Mesenchymal stem cell (in vitro differentiated cells and primary cell): ENCODE data around the gene EVC.

ENCODE experiments used
- DNase-seq: peaks from one replicate; pipeline ENCODE4 v3.0.0-alpha.2; 2013
- H2AFZ ChIP-seq: one replicate; pipeline ENCODE4 v1.6.1; 2013; ENCODE audit warnings: low read depth, mild to moderate bottlenecking, control low read depth, inconsistent platforms, low read length, moderate library complexity
- H2AK5ac ChIP-seq: 2 replicates; pipeline ENCODE4 v1.6.1; 2013; ENCODE audit warnings: low read length, moderate library complexity, mild to moderate bottlenecking, inconsistent platforms; ENCODE audit not compliant: severe bottlenecking
- H2BK120ac ChIP-seq: one replicate; pipeline ENCODE4 v1.6.1; 2013; ENCODE audit warnings: low read depth, mild to moderate bottlenecking, inconsistent platforms, low read length, moderate library complexity
- H2BK12ac ChIP-seq, 2 experiments: one replicate each; pipeline ENCODE4 v1.6.1; 2013; ENCODE audit warnings: inconsistent platforms in 2 of 2, low read length in 2 of 2, mild to moderate bottlenecking in 2 of 2, moderate library complexity in 2 of 2, control low read depth in 1 of 2
- H2BK15ac ChIP-seq: one replicate; pipeline ENCODE4 v1.6.1; 2013; ENCODE audit warnings: mild to moderate bottlenecking, low read depth, inconsistent platforms; ENCODE audit not compliant: poor library complexity, severe bottlenecking
- H2BK5ac ChIP-seq: 2 replicates; pipeline ENCODE4 v1.6.1; 2013; ENCODE audit warnings: low read depth, mild to moderate bottlenecking, low read length, control low read depth, inconsistent platforms; ENCODE audit not compliant: poor library complexity, severe bottlenecking
- H3K14ac ChIP-seq, 2 experiments: one replicate each; pipeline ENCODE4 v1.6.1; 2013; ENCODE audit warnings: inconsistent platforms in 2 of 2, low read length in 2 of 2, control low read depth in 1 of 2, mild to moderate bottlenecking in 1 of 2, moderate library complexity in 1 of 2
- H3K18ac ChIP-seq, 2 experiments: one replicate each; pipeline ENCODE4 v1.6.1; 2013; ENCODE audit warnings: inconsistent platforms in 2 of 2, low read length in 2 of 2, control low read depth in 1 of 2, low read depth in 1 of 2, mild to moderate bottlenecking in 1 of 2
- H3K23ac ChIP-seq, 2 experiments: one replicate each; pipeline ENCODE4 v1.6.1; 2013; ENCODE audit warnings: inconsistent platforms in 2 of 2, low read length in 2 of 2, mild to moderate bottlenecking in 2 of 2, moderate library complexity in 2 of 2, control low read depth in 1 of 2
- H3K27ac ChIP-seq: 2 replicates; pipeline ENCODE4 v1.5.1; 2013; ENCODE audit warnings: mild to moderate bottlenecking, moderate library complexity, low read length, control low read depth, inconsistent platforms; ENCODE audit not compliant: poor library complexity, severe bottlenecking
- H3K27me3 ChIP-seq, 2 experiments: 2 replicates each; pipeline versions ENCODE4 v1.6.1 to v1.7.0; 2013; ENCODE audit warnings: low read length in 2 of 2, mild to moderate bottlenecking in 2 of 2, moderate library complexity in 2 of 2, control low read depth in 1 of 2, inconsistent platforms in 1 of 2; ENCODE audit not compliant: control insufficient read depth in 1 of 2, insufficient read depth in 1 of 2
- H3K36me3 ChIP-seq, 2 experiments: 2 replicates each; pipeline versions ENCODE4 v1.6.1 to v1.7.0; 2013; ENCODE audit warnings: low read length in 2 of 2, control low read depth in 1 of 2, inconsistent platforms in 1 of 2, low read depth in 1 of 2, mild to moderate bottlenecking in 1 of 2; ENCODE audit not compliant: insufficient read depth in 2 of 2, control insufficient read depth in 1 of 2
- H3K4ac ChIP-seq, 2 experiments: one replicate each; pipeline ENCODE4 v1.6.1; 2013; ENCODE audit warnings: inconsistent platforms in 2 of 2, low read length in 2 of 2, mild to moderate bottlenecking in 2 of 2, moderate library complexity in 2 of 2, control low read depth in 1 of 2, low read depth in 1 of 2
- H3K4me1 ChIP-seq: 2 replicates; pipeline ENCODE4 v1.6.1; 2013; ENCODE audit warnings: low read depth, low read length, control low read depth; ENCODE audit not compliant: control insufficient read depth, insufficient read depth
- H3K4me2 ChIP-seq: 2 replicates; pipeline ENCODE4 v1.6.1; 2013; ENCODE audit warnings: low read length, mild to moderate bottlenecking, inconsistent platforms; ENCODE audit not compliant: poor library complexity, severe bottlenecking
- H3K4me3 ChIP-seq, 2 experiments: 2 replicates each; pipeline versions ENCODE4 v1.5.1 to v1.7.0; 2013; ENCODE audit warnings: low read length in 2 of 2, mild to moderate bottlenecking in 2 of 2, control low read depth in 1 of 2, low read depth in 1 of 2; ENCODE audit not compliant: insufficient read depth in 1 of 2
- H3K79me1 ChIP-seq: replicated peaks from 2 replicates; pipeline ENCODE4 v1.6.1; 2013; ENCODE audit warnings: mild to moderate bottlenecking, control low read depth, low read length, inconsistent platforms; ENCODE audit not compliant: poor library complexity, severe bottlenecking
- H3K9ac ChIP-seq: 2 replicates; pipeline ENCODE4 v1.7.0; 2013; ENCODE audit warnings: mild to moderate bottlenecking, low read length, moderate library complexity
- H3K9me3 ChIP-seq: 2 replicates; pipeline ENCODE4 v1.7.0; 2013; ENCODE audit warnings: mild to moderate bottlenecking, low read length; ENCODE audit not compliant: control insufficient read depth
- H4K8ac ChIP-seq: one replicate; pipeline ENCODE4 v1.6.1; 2013; ENCODE audit warnings: inconsistent platforms, mild to moderate bottlenecking, low read length, moderate library complexity
- H4K91ac ChIP-seq: one replicate; pipeline ENCODE4 v1.6.1; 2013; ENCODE audit warnings: mild to moderate bottlenecking, low read length, inconsistent platforms
- WGBS: methylation state at CpG from one replicate; pipeline ENCODE4 v1.1.7; 2013; ENCODE audit warnings: mixed read lengths; 5-methylcytosine and 5-hydroxymethylcytosine counted together

EVC gene

DNA sequence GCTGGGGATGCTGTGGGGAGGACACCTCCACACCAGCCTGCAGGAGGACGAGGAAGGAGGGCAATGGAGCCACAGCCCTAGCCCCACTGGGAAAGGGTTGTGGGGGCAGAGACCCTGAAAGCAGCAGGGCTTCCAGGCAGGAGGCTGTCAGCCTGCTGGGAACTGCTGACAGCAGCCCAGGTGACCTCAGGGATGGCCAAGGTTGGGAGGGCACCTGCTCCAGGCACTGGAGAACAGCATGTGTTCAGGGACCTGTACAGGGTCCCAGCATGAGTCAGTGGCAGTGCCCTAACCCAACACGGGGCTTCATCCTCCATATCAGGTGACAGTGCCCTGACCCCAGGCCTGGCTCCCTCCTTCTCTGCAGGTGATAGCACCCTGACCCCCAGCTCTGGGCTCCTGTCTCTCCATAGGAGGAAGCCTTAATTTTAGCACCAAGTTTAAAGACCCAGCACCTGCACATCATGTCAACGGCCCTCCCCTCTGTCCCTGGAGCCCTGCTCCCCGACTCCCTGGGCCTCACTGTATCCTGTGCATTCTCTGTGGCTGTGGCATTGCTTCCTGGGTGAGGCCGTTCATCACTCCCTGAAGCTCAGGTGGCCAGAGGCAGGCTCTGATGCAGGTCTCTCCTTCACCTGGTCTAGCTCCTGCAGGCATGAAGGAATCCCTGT, 115.6 kb downstream of the EVC start:
- no peak overlapping the region for H3K18ac ChIP-seq

DNA sequence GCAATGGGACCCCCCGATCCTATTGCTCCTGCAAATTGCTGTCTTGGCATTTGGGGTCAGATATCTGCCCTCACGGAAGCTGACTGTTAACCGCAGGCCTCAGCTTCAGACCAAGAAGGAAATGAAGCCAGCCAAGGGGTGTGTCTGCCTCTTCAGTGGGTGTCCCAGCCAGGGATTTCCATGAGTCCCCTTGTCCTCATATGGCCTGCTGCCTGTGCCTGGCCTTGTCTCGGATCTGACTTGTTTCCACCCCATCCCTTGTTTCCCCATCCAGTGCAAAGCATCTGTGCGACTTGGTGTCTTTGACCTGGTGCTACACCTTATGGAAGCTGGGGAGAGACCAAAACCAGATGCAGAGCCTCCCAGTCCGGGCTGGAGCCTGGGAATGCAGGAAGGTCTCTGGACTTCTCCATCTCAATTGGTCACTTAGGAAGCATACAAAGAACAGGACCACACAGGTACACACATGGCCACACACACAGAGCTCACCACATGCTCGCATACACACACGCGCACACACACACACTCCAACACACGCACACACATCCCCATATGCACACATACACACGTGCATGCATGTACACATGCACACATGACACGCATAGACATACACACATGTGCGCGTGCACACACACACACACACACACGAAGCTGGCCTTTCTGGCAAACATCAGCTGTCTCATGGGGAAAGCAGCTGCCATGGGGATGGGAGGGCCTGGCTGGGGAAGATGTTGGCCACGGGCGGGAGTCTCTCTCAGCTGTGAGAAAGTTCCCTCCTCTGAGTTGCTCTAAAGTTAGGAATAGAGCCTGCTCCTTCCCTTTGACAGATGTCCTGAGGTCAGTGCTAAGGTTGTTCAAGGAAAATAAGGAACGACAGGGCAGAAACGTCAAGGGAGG, 116.4 kb downstream of the EVC start:
- H4K91ac ChIP-seq: no peak overlapping the region
- no peak overlapping the region for H2BK12ac ChIP-seq
- no peak overlapping the region for H3K18ac ChIP-seq
- H3K27ac ChIP-seq: no peak overlapping the region
- 92% methylated on average over 19 of the region's 19 CpGs for WGBS
- H3K36me3 ChIP-seq: peaks cover 38 to 69% of the 10 kb centered on the region in 2 experiments
- H3K27me3 ChIP-seq: no peaks in the 10 kb centered on the region
- no peaks in the 10 kb centered on the region for H3K79me1 ChIP-seq
- H3K9me3 ChIP-seq: no peaks in the 10 kb centered on the region
- H3K14ac ChIP-seq: no peak overlapping the region
- H2BK5ac ChIP-seq: no peak overlapping the region
- H2AK5ac ChIP-seq: no peak overlapping the region
- H3K4me3 ChIP-seq: no peak overlapping the region
- no peak overlapping the region for H2BK120ac ChIP-seq
- no peak overlapping the region for H3K4me2 ChIP-seq
- no peak overlapping the region for H4K8ac ChIP-seq
- no peaks in the 10 kb centered on the region for H3K4me1 ChIP-seq
- H3K4ac ChIP-seq: no peak overlapping the region
- DNase-seq: no peak
- H3K9ac ChIP-seq: no peak overlapping the region
- no peak overlapping the region for H3K23ac ChIP-seq
- H2AFZ ChIP-seq: no peak overlapping the region
- no peak overlapping the region for H2BK15ac ChIP-seq

More for the DNA sequence above, 115.6 kb downstream of the EVC start:
- Histone ChIP-seq H3K14ac (no peak overlapping the region), H3K23ac (no peak overlapping the region), H3K4me2 (no peak overlapping the region), H2AK5ac (no peak overlapping the region), H3K36me3 (peaks cover 45 to 77% of the 10 kb centered on the region in 2 experiments), H3K9ac (no peak overlapping the region), H3K4ac (no peak overlapping the region), H2BK5ac (no peak overlapping the region), H2AFZ (no peak overlapping the region), H2BK15ac (no peak overlapping the region), H3K4me3 (no peak overlapping the region), H3K4me1 (no peaks in the 10 kb centered on the region), H4K91ac (no peak overlapping the region), H3K27ac (no peak overlapping the region), H2BK120ac (no peak overlapping the region), H3K27me3 (no peaks in the 10 kb centered on the region), H2BK12ac (no peak overlapping the region), H3K79me1 (no peaks in the 10 kb centered on the region), H3K9me3 (no peaks in the 10 kb centered on the region), H4K8ac (no peak overlapping the region)
- DNase-seq: no peak
- WGBS: 90% methylated on average over 5 of the region's 5 CpGs

DNA sequence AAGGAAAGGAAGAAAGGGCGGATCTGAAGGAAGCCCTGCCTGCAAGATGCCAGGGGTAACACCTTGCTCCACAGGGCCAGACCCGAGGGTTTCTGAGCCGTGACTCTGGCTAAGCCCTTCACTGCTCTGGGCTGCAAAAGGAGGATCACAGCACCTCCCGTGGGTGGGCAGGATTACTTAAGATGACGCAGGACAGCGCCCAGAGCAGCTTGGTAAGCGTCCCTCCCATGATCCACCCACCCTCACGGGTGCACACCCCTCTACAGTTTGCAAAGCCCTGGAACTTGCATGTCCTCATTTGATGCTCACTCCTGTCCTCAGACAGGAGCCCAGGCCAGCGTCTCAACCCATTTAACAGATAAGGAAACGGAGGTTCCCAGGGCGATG, 117.0 kb downstream of the EVC start:
- Histone ChIP-seq H3K4me3 (no peak overlapping the region), H2AFZ (no peak overlapping the region), H3K14ac (no peak overlapping the region), H2BK120ac (no peak overlapping the region), H3K9me3 (no peaks in the 10 kb centered on the region), H3K4ac (no peak overlapping the region), H4K91ac (no peak overlapping the region), H2BK5ac (no peak overlapping the region), H3K9ac (no peak overlapping the region), H3K4me1 (no peaks in the 10 kb centered on the region), H2AK5ac (no peak overlapping the region), H2BK12ac (no peak overlapping the region), H3K27ac (no peak overlapping the region), H3K36me3 (peaks cover 38 to 63% of the 10 kb centered on the region in 2 experiments), H3K27me3 (no peaks in the 10 kb centered on the region), H4K8ac (no peak overlapping the region), H3K23ac (no peak overlapping the region), H3K79me1 (no peaks in the 10 kb centered on the region), H3K18ac (no peak overlapping the region), H3K4me2 (no peak overlapping the region), H2BK15ac (no peak overlapping the region)
- no peak for DNase-seq
- WGBS: 97% methylated on average over 11 of the region's 11 CpGs

DNA sequence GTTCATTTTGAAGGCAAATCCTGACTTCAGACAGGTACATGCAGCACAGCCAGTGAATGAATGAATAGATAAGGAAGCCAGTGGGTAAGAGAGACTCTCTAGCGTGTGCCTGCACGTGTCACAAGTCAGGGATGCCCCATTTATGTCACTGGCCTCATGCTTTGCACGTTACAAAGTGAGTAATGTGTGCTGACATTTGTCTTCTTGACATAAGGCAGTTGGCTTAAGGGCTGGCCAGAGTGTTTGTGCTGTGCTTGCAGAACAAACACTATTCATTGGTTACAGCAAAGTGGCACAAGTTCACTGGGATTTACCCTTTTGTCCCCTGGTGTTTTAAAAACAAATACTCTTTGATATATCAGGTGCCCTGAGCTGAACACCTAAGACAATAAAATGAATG, 125.9 kb downstream of the EVC start:
- Histone ChIP-seq H2BK120ac (no peak overlapping the region), H4K8ac (no peak overlapping the region), H2BK12ac (no peak overlapping the region), H2AK5ac (no peak overlapping the region), H2BK5ac (no peak overlapping the region), H3K9me3 (no peaks in the 10 kb centered on the region), H3K27ac (no peak overlapping the region), H2BK15ac (no peak overlapping the region), H3K9ac (no peak overlapping the region), H3K4me2 (no peak overlapping the region), H3K36me3 (no peaks in the 10 kb centered on the region), H3K23ac (no peak overlapping the region), H2AFZ (no peak overlapping the region), H3K79me1 (no peaks in the 10 kb centered on the region), H3K18ac (no peak overlapping the region), H3K4me1 (peaks cover 2% of the 10 kb centered on the region), H3K14ac (no peak overlapping the region), H3K27me3 (peaks cover 0 to 15% of the 10 kb centered on the region in 2 experiments), H3K4me3 (no peak overlapping the region), H4K91ac (no peak overlapping the region), H3K4ac (no peak overlapping the region)
- WGBS: 54% methylated on average over 3 of the region's 3 CpGs
- no peak for DNase-seq
